ENCODE measurements around the gene AXIN1.

DNA sequence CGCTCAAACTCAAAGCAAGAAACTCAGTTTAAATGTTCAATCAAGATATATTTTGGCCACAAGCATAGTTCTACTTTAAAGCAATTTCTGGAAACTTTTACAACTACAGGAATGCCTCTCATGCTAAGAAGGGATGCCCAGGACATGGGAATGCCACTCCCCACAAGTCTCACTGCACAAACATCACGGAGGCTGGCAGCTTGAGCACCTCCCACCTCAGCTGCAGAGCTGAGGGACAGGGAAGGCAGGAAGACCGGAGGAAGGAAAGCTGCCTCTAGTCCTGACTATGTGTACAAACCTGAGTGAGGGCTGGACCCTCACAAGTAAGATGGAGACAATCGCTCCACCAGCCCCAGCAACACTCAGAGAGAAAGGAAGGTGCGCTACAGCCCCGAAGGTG is 5.3 kb downstream of the AXIN1 start:
- TF ChIP-seq YY1 (IDR thresholded peaks at IDR 0.05; ENCODE audit: low read depth) (no peak), RAD21 (IDR thresholded peaks at IDR 0.05; ENCODE audit: low read depth) (no peak), NFIC (IDR thresholded peaks at IDR 0.05) (no peak), EP300 (IDR thresholded peaks at IDR 0.05; ENCODE audit: borderline replicate concordance) (no peak)

Data from Ishikawa (cell line).